GM12878 (cell line): ENCODE data around the gene ZNF670.

Experiments used
- BHLHE40 ChIP-seq, 2 experiments: fragments of 450-650 bp in 1 of 2; IDR thresholded peaks; 2 replicates each; pipeline ENCODE4 v1.6.1; 2011 to 2017; ENCODE audit warnings: low read depth in 2 of 2, borderline replicate concordance in 1 of 2, improper control_type of control experiment in 1 of 2, low read length in 1 of 2, mild to moderate bottlenecking in 1 of 2
- CHD4 ChIP-seq: fragments of 200-600 bp; sonication (generic); IDR thresholded peaks from 2 replicates; pipeline ENCODE4 v1.6.1; 2016; ENCODE audit warnings: mild to moderate bottlenecking
- CTCF ChIP-seq, 3 experiments: IDR thresholded peaks in 2 of 3; conservative IDR thresholded peaks in 1 of 3; 2 replicates each; pipeline ENCODE4 v1.5.1; 2011; ENCODE audit warnings: low read depth in 3 of 3, low read length in 3 of 3, mild to moderate bottlenecking in 3 of 3, control low read depth in 2 of 3, moderate library complexity in 2 of 3, inconsistent platforms in 1 of 3, mixed read lengths in 1 of 3; ENCODE audit not compliant: control insufficient read depth in 2 of 3, insufficient read depth in 1 of 3; ENCODE audit errors: extremely low read depth in 1 of 3
- KAT2A ChIP-seq: conservative IDR thresholded peaks from 2 replicates; pipeline ENCODE4 v1.6.1; 2011; ENCODE audit warnings: low read depth, low read length; ENCODE audit not compliant: control insufficient read depth
- SIX5 ChIP-seq: IDR thresholded peaks from 2 replicates; pipeline ENCODE4 v1.6.1; 2011; ENCODE audit warnings: mild to moderate bottlenecking, low read depth, low read length, moderate library complexity; ENCODE audit not compliant: severe bottlenecking

- TF ChIP-seq CTCF (IDR thresholded peaks at IDR 0.05 in 2 of 3, conservative IDR thresholded peaks at IDR 0.05 in 1 of 3; ENCODE audit: control insufficient read depth in 2 of 3, extremely low read depth in 1 of 3, insufficient read depth in 1 of 3, low read depth in 3 of 3, low read length in 3 of 3) (no peak), BHLHE40 (IDR thresholded peaks at IDR 0.05; ENCODE audit: borderline replicate concordance in 1 of 2, low read depth in 2 of 2, low read length in 1 of 2) (no peak), CHD4 (no peak), SIX5 (no peak), KAT2A (no peak)
These were observed 744 bp downstream of the ZNF670 start for GRCh38 chr1:247077876-247078257.
